HepG2 (cell line): ENCODE results near the gene FMC1. TPM values are rescaled to one million over a fixed set of nuclear protein-coding genes. Genes with fewer than 3 reads are reported as not detected.

Experiments used
- CC2D1A ChIP-seq: sonication (generic); formaldehyde crosslinking; IDR thresholded peaks from 2 replicates; pipeline ENCODE4 v1.8.1; 2023; ENCODE audit warnings: mild to moderate bottlenecking, missing genetic modification reagents
- EHMT2 ChIP-seq: fragments of 200-600 bp; sonication (generic); IDR thresholded peaks from 2 replicates; pipeline ENCODE4 v1.7.0; 2017; ENCODE audit warnings: antibody characterized with exemption, low read depth, low read length, borderline replicate concordance
- MIER3 ChIP-seq: IDR thresholded peaks from 2 replicates; pipeline ENCODE4 v1.6.1; 2016; ENCODE audit warnings: missing compliant biosample characterization, borderline replicate concordance
- MIXL1 ChIP-seq: IDR thresholded peaks from 2 replicates; pipeline ENCODE4 v1.6.1; 2016
- MYPOP ChIP-seq: sonication (generic); formaldehyde crosslinking; IDR thresholded peaks from 2 replicates; pipeline ENCODE4 v1.8.1; 2023; ENCODE audit warnings: mild to moderate bottlenecking, moderate library complexity, missing genetic modification reagents
- ONECUT2 ChIP-seq: sonication (generic); formaldehyde crosslinking; IDR thresholded peaks from 2 replicates; pipeline ENCODE4 v1.4.0; 2020; ENCODE audit warnings: missing genetic modification reagents
- POLR2A ChIP-seq, 2 experiments: IDR thresholded peaks; 2 replicates each; pipeline ENCODE4 v1.6.1; 2011; ENCODE audit warnings: low read depth in 2 of 2, low read length in 2 of 2, mild to moderate bottlenecking in 1 of 2, moderate library complexity in 1 of 2; ENCODE audit not compliant: insufficient read depth in 1 of 2
- RFX5 ChIP-seq: IDR thresholded peaks from 2 replicates; pipeline ENCODE4 v1.6.1; 2011; ENCODE audit warnings: low read depth, low read length, improper control_type of control experiment
- SNAPC2 ChIP-seq: sonication (generic); formaldehyde crosslinking; IDR thresholded peaks from 2 replicates; pipeline ENCODE4 v1.8.1; 2022; ENCODE audit warnings: mild to moderate bottlenecking, missing genetic modification reagents
- TAF15 ChIP-seq: fragments of 200-400 bp; formaldehyde crosslinking; IDR thresholded peaks from one replicate; pipeline ENCODE4 v1.6.1; 2018; ENCODE audit warnings: mild to moderate bottlenecking, low read depth, low read length; ENCODE audit not compliant: poor library complexity, severe bottlenecking
- U2AF2 ChIP-seq: fragments of 200-400 bp; formaldehyde crosslinking; IDR thresholded peaks from 2 replicates; pipeline ENCODE4 v1.6.1; 2017; ENCODE audit warnings: low read depth, mild to moderate bottlenecking, low read length
- ZBTB49 ChIP-seq: sonication (generic); formaldehyde crosslinking; IDR thresholded peaks from 2 replicates; pipeline ENCODE4 v1.4.0; 2020; ENCODE audit warnings: missing genetic modification reagents, borderline replicate concordance
- ZFAT ChIP-seq: sonication (generic); formaldehyde crosslinking; conservative IDR thresholded peaks from 2 replicates; pipeline ENCODE4 v1.8.1; 2023; ENCODE audit warnings: missing genetic modification reagents, inconsistent platforms
- ZMAT3 ChIP-seq: sonication (generic); formaldehyde crosslinking; conservative IDR thresholded peaks from 2 replicates; pipeline ENCODE4 v1.7.0; 2021; ENCODE audit warnings: missing genetic modification reagents
- ZNF572 ChIP-seq: sonication (generic); formaldehyde crosslinking; IDR thresholded peaks from 2 replicates; pipeline ENCODE4 v1.5.1; 2020; ENCODE audit warnings: mild to moderate bottlenecking, missing genetic modification reagents
- ZNF780A ChIP-seq: sonication (generic); formaldehyde crosslinking; IDR thresholded peaks from 2 replicates; pipeline ENCODE4 v1.8.0; 2022; ENCODE audit warnings: mild to moderate bottlenecking, missing genetic modification reagents, moderate library complexity
- ZSCAN5A ChIP-seq: sonication (generic); formaldehyde crosslinking; IDR thresholded peaks from 2 replicates; pipeline ENCODE4 v1.8.0; 2022; ENCODE audit warnings: mild to moderate bottlenecking, missing genetic modification reagents, borderline replicate concordance
- polyA plus RNA-seq, 8 experiments: library from polyadenylated mRNA; depleted of rRNA in 3 of 8; stranded (reverse) in 7 of 8; unstranded in 1 of 8; fragments of >200 nt; fragmentation: Illumina TruSeq in 4 of 8; extraction: Trizol in 4 of 8; gene quantifications; 2 replicates each; pipeline versions ENCODE4 v1.2.1 to v1.2.3, GENCODE V29; 2011 to 2016; ENCODE audit warnings: low read depth in 4 of 8, missing spikeins in 1 of 8, mixed read lengths in 1 of 8; ENCODE audit not compliant: insufficient read depth in 1 of 8
- total RNA-seq, 5 experiments: library from RNA; depleted of rRNA; stranded (reverse); fragments of >200 nt; fragmentation: Illumina TruSeq; extraction: Trizol; gene quantifications; 2 replicates each; pipeline ENCODE4 v1.2.3, GENCODE V29; 2016; ENCODE audit warnings: low read depth in 1 of 5
- TF ChIP-seq, protein P1 (sequence below): sonication (generic); formaldehyde crosslinking; IDR thresholded peaks from 2 replicates; pipeline ENCODE4 v1.5.0; 2020; ENCODE audit warnings: mild to moderate bottlenecking, missing genetic modification reagents
- TF ChIP-seq, protein P2 (sequence below): conservative IDR thresholded peaks from 2 replicates; pipeline ENCODE4 v1.6.1; 2018; ENCODE audit warnings: missing genetic modification reagents
- TF ChIP-seq, protein P3 (sequence below): IDR thresholded peaks from 2 replicates; pipeline ENCODE4 v1.6.1; 2016

FMC1 gene
- total and polyA plus RNA-seq, 2 of the 13 experiments (the other 11 are each of a cell fraction or from before 2014, with no cell fraction given) = 39.2 to 50.7 TPM

GRCh38 chr7:139359366-139360209 lies 18.5 kb downstream of the FMC1 start, which contains the start of gene LUC7L2 (continued):
- TF ChIP-seq, protein P1, sequence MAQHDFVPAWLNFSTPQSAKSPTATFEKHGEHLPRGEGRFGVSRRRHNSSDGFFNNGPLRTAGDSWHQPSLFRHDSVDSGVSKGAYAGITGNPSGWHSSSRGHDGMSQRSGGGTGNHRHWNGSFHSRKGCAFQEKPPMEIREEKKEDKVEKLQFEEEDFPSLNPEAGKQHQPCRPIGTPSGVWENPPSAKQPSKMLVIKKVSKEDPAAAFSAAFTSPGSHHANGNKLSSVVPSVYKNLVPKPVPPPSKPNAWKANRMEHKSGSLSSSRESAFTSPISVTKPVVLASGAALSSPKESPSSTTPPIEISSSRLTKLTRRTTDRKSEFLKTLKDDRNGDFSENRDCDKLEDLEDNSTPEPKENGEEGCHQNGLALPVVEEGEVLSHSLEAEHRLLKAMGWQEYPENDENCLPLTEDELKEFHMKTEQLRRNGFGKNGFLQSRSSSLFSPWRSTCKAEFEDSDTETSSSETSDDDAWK (CRISPR knock-in tag) = no peak
- peak; percentile 85; the same call in 1 of the 2 replicates for TF ChIP-seq SNAPC2 (CRISPR knock-in tag)
- TF ChIP-seq MYPOP (CRISPR knock-in tag) = peak; percentile 59; the same call in 1 of the 2 replicates
- peak; percentile 94; the same call in 1 of the 2 replicates for TF ChIP-seq ZNF780A (CRISPR knock-in tag)
- TF ChIP-seq, protein P2, sequence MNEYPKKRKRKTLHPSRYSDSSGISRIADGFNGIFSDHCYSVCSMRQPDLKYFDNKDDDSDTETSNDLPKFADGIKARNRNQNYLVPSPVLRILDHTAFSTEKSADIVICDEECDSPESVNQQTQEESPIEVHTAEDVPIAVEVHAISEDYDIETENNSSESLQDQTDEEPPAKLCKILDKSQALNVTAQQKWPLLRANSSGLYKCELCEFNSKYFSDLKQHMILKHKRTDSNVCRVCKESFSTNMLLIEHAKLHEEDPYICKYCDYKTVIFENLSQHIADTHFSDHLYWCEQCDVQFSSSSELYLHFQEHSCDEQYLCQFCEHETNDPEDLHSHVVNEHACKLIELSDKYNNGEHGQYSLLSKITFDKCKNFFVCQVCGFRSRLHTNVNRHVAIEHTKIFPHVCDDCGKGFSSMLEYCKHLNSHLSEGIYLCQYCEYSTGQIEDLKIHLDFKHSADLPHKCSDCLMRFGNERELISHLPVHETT (CRISPR knock-in tag) = no peak; the same call in 1 of the 2 replicates
- TF ChIP-seq ZBTB49 (CRISPR knock-in tag) = no peak
- TF ChIP-seq POLR2A (IDR thresholded peaks at IDR 0.05; ENCODE audit: insufficient read depth in 1 of 2, low read depth in 2 of 2, low read length in 2 of 2) = peak; percentile 93 to 98
- TF ChIP-seq TAF15 = no peak
- 0 out of 2 replicates have a peak, but pooled peaks have one; percentile 24 for TF ChIP-seq MIER3
- TF ChIP-seq, protein P3, sequence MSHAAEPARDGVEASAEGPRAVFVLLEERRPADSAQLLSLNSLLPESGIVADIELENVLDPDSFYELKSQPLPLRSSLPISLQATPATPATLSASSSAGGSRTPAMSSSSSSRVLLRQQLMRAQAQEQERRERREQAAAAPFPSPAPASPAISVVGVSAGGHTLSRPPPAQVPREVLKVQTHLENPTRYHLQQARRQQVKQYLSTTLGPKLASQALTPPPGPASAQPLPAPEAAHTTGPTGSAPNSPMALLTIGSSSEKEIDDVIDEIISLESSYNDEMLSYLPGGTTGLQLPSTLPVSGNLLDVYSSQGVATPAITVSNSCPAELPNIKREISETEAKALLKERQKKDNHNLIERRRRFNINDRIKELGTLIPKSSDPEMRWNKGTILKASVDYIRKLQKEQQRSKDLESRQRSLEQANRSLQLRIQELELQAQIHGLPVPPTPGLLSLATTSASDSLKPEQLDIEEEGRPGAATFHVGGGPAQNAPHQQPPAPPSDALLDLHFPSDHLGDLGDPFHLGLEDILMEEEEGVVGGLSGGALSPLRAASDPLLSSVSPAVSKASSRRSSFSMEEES (CRISPR knock-in tag) = peak; percentile 72; the same call in 1 of the 2 replicates
- TF ChIP-seq ZNF572 (CRISPR knock-in tag) = 0 out of 2 replicates have a peak, but pooled peaks have one; percentile 93
- no peak for TF ChIP-seq ONECUT2 (CRISPR knock-in tag)
- TF ChIP-seq EHMT2 = no peak
- TF ChIP-seq CC2D1A (CRISPR knock-in tag) = no peak
- TF ChIP-seq ZFAT (CRISPR knock-in tag) = no peak
- peak; percentile 65; the same call in 1 of the 2 replicates for TF ChIP-seq ZMAT3 (CRISPR knock-in tag)
- TF ChIP-seq U2AF2 = no peak
- TF ChIP-seq ZSCAN5A (CRISPR knock-in tag) = peak; percentile 84
- no peak for TF ChIP-seq RFX5
- TF ChIP-seq MIXL1 = peak; percentile 42; the same call in 1 of the 2 replicates
